GM12891 (cell line): ENCODE measurements around the gene NUMB.

ENCODE experiments used
- PAX5 ChIP-seq: IDR thresholded peaks from 2 replicates; pipeline ENCODE4 v1.6.1; 2011; ENCODE audit warnings: low read length, moderate library complexity, mild to moderate bottlenecking; ENCODE audit not compliant: insufficient read depth, severe bottlenecking
- POLR2A ChIP-seq: IDR thresholded peaks from 2 replicates; pipeline ENCODE4 v1.6.1; 2011; ENCODE audit warnings: low read depth, low read length, control low read depth
- POLR2AphosphoS5 ChIP-seq: IDR thresholded peaks from 2 replicates; pipeline ENCODE4 v1.6.1; 2011; ENCODE audit warnings: low read depth, low read length, control low read depth
- SPI1 ChIP-seq: IDR thresholded peaks from 2 replicates; pipeline ENCODE4 v1.6.1; 2011; ENCODE audit warnings: low read depth, low read length, control low read depth
- TAF1 ChIP-seq: IDR thresholded peaks from 2 replicates; pipeline ENCODE4 v1.6.1; 2011; ENCODE audit warnings: low read depth, low read length, control low read depth

DNA sequence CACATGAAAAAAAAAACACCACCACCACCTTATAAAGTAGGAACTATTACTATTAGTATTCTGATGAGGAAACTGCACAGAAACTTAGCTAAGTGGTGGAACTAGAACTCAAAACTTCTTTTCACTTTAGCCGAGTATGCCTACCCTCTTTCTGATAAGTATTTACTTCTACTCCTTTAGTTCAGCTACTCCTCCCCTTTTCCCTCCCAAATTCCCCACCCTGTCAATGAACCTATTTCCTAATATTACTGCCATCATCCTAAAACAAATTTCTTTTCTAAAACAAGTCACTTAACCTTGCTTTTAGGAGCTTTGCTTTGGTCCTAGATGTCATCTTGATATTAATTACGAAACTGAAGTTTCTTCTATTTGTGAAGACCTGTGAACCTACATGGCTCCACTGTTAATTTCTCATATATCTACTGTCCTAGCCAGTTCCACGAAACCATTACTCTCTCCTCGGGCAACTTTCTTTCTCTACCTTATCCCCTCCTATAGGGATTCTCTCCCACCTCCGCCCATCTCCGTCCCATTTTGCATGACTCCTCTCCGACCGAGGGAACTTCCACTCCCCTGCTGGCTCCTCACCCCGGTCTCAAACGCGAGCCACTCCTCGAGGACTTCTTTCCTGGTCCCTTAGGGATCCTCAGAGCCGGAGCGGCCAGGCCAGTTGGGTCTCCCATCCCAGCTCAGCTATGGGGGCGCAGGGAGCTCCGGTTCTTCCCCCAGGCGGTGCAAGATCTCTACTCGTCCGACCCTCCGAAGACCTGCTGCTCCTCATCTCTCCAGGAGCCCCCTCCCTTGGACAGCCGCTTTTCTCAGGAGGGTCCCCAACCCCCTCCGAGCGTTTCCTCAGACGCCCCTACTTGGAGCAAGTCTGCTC is 1.1 kb downstream of the NUMB start:
- TF ChIP-seq TAF1 (no peak), POLR2AphosphoS5 (no peak), POLR2A (no peak), SPI1 (no peak), PAX5 (no peak)
